PC-9 (cell line): Measurements from ENCODE around the gene PLOD3. TPM values are rescaled to one million over a fixed set of nuclear protein-coding genes. Genes with fewer than 3 reads are reported as not detected.

Experiments
- BruUV-seq: library from RNA; stranded (reverse); fragments of 400-500 nt; replicated peaks from 2 replicates; lab custom pipeline; 2021; lab: Mats Ljungman, UMichigan
- CTCF ChIA-PET: fragments of 300-600 bp; sonication (Branson Sonifier 250); formaldehyde crosslinking; loops from one replicate; lab custom pipeline; 2022; ENCODE audit warnings: antibody characterized with exemption; lab: Charles Lee
- POLR2A ChIA-PET: fragments of 300-600 bp; sonication (Branson Sonifier 250); formaldehyde crosslinking; loops from one replicate; lab custom pipeline; 2022; ENCODE audit warnings: antibody characterized with exemption; ENCODE audit not compliant: unreplicated experiment; lab: Charles Lee
- DNase-seq, 2 experiments: peaks; one replicate each; pipeline versions ENCODE4 v3.0.0 to v3.0.0-alpha.2; 2015 to 2022; ENCODE audit warnings: mixed read lengths in 1 of 2
- H2AFZ ChIP-seq: fragments of 200-600 bp; sonication (generic); 2 replicates; pipeline ENCODE4 v1.8.1; 2017; ENCODE audit warnings: antibody characterized with exemption
- H3F3A ChIP-seq: fragments of 200-600 bp; sonication (generic); 2 replicates; pipeline ENCODE4 v1.8.1; 2017; ENCODE audit warnings: antibody characterized with exemption, mild to moderate bottlenecking, low read depth; ENCODE audit not compliant: insufficient read depth
- H3K27ac ChIP-seq: fragments of 200-600 bp; sonication (generic); 2 replicates; pipeline ENCODE4 v1.6.1; 2016; ENCODE audit warnings: mixed run types
- H3K27me3 ChIP-seq: fragments of 200-600 bp; sonication (generic); 2 replicates; pipeline ENCODE4 v1.6.1; 2016; ENCODE audit warnings: low read depth, mixed run types; ENCODE audit not compliant: insufficient read depth
- H3K36me3 ChIP-seq: fragments of 200-600 bp; sonication (generic); 2 replicates; pipeline ENCODE4 v1.6.1; 2016; ENCODE audit warnings: low read depth, mixed run types
- H3K4me1 ChIP-seq: fragments of 200-600 bp; sonication (generic); replicated peaks from 2 replicates; pipeline ENCODE4 v1.6.1; 2016; ENCODE audit warnings: mixed run types; ENCODE audit not compliant: insufficient read depth
- H3K4me2 ChIP-seq: fragments of 200-600 bp; sonication (generic); 2 replicates; pipeline ENCODE4 v1.6.1; 2017; ENCODE audit warnings: mixed run types
- H3K4me3 ChIP-seq: fragments of 200-600 bp; sonication (generic); 2 replicates; pipeline ENCODE4 v1.6.1; 2016; ENCODE audit warnings: mixed run types
- H3K79me2 ChIP-seq: fragments of 200-600 bp; sonication (generic); 2 replicates; pipeline ENCODE4 v1.6.1; 2017; ENCODE audit warnings: low read depth, mixed run types
- H3K9me2 ChIP-seq: fragments of 200-600 bp; sonication (generic); 2 replicates; pipeline ENCODE4 v1.8.1; 2017; ENCODE audit warnings: mild to moderate bottlenecking; ENCODE audit not compliant: insufficient read depth
- H3K9me3 ChIP-seq: fragments of 200-600 bp; sonication (generic); 2 replicates; pipeline ENCODE4 v1.8.1; 2016; ENCODE audit warnings: low read depth; ENCODE audit not compliant: insufficient read depth
- H4K20me1 ChIP-seq: fragments of 200-600 bp; sonication (generic); 2 replicates; pipeline ENCODE4 v1.8.1; 2017; ENCODE audit not compliant: insufficient read depth
- CTCF ChIP-seq: fragments of 200-600 bp; sonication (generic); conservative IDR thresholded peaks from 2 replicates; pipeline ENCODE4 v1.6.1; 2017; ENCODE audit warnings: mixed run types, antibody characterized with exemption, mild to moderate bottlenecking, moderate library complexity
- EZH2 ChIP-seq: fragments of 200-600 bp; sonication (generic); IDR thresholded peaks from 2 replicates; pipeline ENCODE4 v1.8.0; 2017; ENCODE audit warnings: antibody characterized with exemption, low read depth
- intact Hi-C: fragments of 100-400 bp; cut with micrococcal nuclease; formaldehyde crosslinking; loops from one replicate; pipeline ENCODE4 v1.10.0; 2022; ENCODE audit not compliant: unreplicated experiment
- total RNA-seq: library from RNA; stranded (reverse); gene quantifications from 2 replicates; pipeline ENCODE4 v1.2.3, GENCODE V29; 2021

The PLOD3 gene
- total RNA-seq, 1 experiment from 2014 or later, result 93.2 TPM

GRCh38 chr7:101202603-101202918, 14.8 kb downstream of the PLOD3 start:
- no peak for DNase-seq
- no peak for TF ChIP-seq CTCF
- no peak for TF ChIP-seq EZH2
- no TSS peak for BruUV-seq
- no peak overlapping the region for H3K4me3 ChIP-seq
- H3K36me3 ChIP-seq, result no peaks in the 10 kb centered on the region
- no peaks in the 10 kb centered on the region for H4K20me1 ChIP-seq
- no peaks in the 10 kb centered on the region for H3K9me3 ChIP-seq
- H3K79me2 ChIP-seq, result no peaks in the 10 kb centered on the region
- no peaks in the 10 kb centered on the region for H3K4me1 ChIP-seq
- CTCF ChIA-PET, result no interaction called here
- H2AFZ ChIP-seq, result no peak overlapping the region
- POLR2A ChIA-PET, result no interaction called here
- H3K9me2 ChIP-seq, result no peaks in the 10 kb centered on the region
- no peaks in the 10 kb centered on the region for H3K27me3 ChIP-seq
- no peak overlapping the region for H3K4me2 ChIP-seq
- no peaks in the 10 kb centered on the region for H3F3A ChIP-seq
- intact Hi-C loops, result no loop called here
- H3K27ac ChIP-seq, result no peak overlapping the region

- no TSS peak for BruUV-seq
- Histone ChIP-seq H3K4me2 (no peak overlapping the region), H2AFZ (no peak overlapping the region), H3K27me3 (no peaks in the 10 kb centered on the region), H3K9me2 (no peaks in the 10 kb centered on the region), H3K9me3 (no peaks in the 10 kb centered on the region), H3K36me3 (no peaks in the 10 kb centered on the region), H3K4me3 (no peak overlapping the region), H4K20me1 (no peaks in the 10 kb centered on the region), H3K79me2 (no peaks in the 10 kb centered on the region), H3K27ac (no peak overlapping the region), H3K4me1 (no peaks in the 10 kb centered on the region), H3F3A (no peaks in the 10 kb centered on the region)
- ChIA-PET CTCF (interaction anchor here (0.6 kb wide), 1 partner anchor 90 kb away, joined by 3 read pairs; no protein-coding TSS in a partner anchor), POLR2A (no interaction called here)
- TF ChIP-seq CTCF (no peak), EZH2 (no peak)
- intact Hi-C loops, result no loop called here
- no peak for DNase-seq
Measured at GRCh38 chr7:101201695-101202602, 15.4 kb downstream of the PLOD3 start.

- TF ChIP-seq EZH2 (no peak), CTCF (no peak)
- intact Hi-C loops, result no loop called here
- ChIA-PET POLR2A (no interaction called here), CTCF (no interaction called here)
- H3K4me3 ChIP-seq, result no peak within 1 kb of the TSS
- no peak within 1 kb of the TSS for H2AFZ ChIP-seq
- H3K4me1 ChIP-seq, result no peaks in the 10 kb centered on the region
- DNase-seq, result peak in 1 of 2 experiments; percentile 21
- no peaks in the 10 kb centered on the region for H3K9me2 ChIP-seq
- no peaks in the 10 kb centered on the region for H3K79me2 ChIP-seq
- H4K20me1 ChIP-seq, result no peaks in the 10 kb centered on the region
- no TSS peak for BruUV-seq
- H3K27ac ChIP-seq, result no peak within 1 kb of the TSS
- no peaks in the 10 kb centered on the region for H3K9me3 ChIP-seq
- no peaks in the 10 kb centered on the region for H3K36me3 ChIP-seq
- no peaks in the 10 kb centered on the region for H3K27me3 ChIP-seq
- no peak within 1 kb of the TSS for H3K4me2 ChIP-seq
- H3F3A ChIP-seq, result no peaks in the 10 kb centered on the region
Measured at GRCh38 chr7:101200862-101201599, 16.4 kb downstream of the PLOD3 start, which contains the start of gene MOGAT3. TSS of gene MOGAT3 (minus strand) at chr7:101201036. CDS start at chr7:101200854, 182 bp downstream.
